IMR-90 (cell line): Measurements from ENCODE around the gene DUSP7.

Source experiments
- CHD1 ChIP-seq: IDR thresholded peaks from 2 replicates; pipeline ENCODE4 v1.6.1; 2012; ENCODE audit warnings: low read depth, low read length, improper control_type of control experiment
- CTCF ChIP-seq: conservative IDR thresholded peaks from 2 replicates; pipeline ENCODE4 v1.5.1; 2012; ENCODE audit warnings: mild to moderate bottlenecking, low read depth, low read length, improper control_type of control experiment
- ELK1 ChIP-seq: fragments of 150-350 bp; IDR thresholded peaks from 2 replicates; pipeline ENCODE4 v1.6.1; 2016; ENCODE audit warnings: low read depth, mild to moderate bottlenecking, low read length, moderate library complexity, borderline replicate concordance
- POLR2A ChIP-seq: IDR thresholded peaks from 2 replicates; pipeline ENCODE4 v1.6.1; 2012; ENCODE audit warnings: mild to moderate bottlenecking, low read depth, low read length
- RAD21 ChIP-seq: IDR thresholded peaks from 2 replicates; pipeline ENCODE4 v1.6.1; 2012; ENCODE audit warnings: low read length, improper control_type of control experiment
- RCOR1 ChIP-seq: IDR thresholded peaks from 2 replicates; pipeline ENCODE4 v1.6.1; 2012; ENCODE audit warnings: mild to moderate bottlenecking, low read length, improper control_type of control experiment; ENCODE audit not compliant: insufficient replicate concordance
- USF2 ChIP-seq: fragments of 150-350 bp; IDR thresholded peaks from 2 replicates; pipeline ENCODE4 v1.6.1; 2017; ENCODE audit warnings: mild to moderate bottlenecking, antibody characterized with exemption, low read length, low read depth

- TF ChIP-seq CTCF (no peak), RAD21 (no peak), ELK1 (no peak), POLR2A (no peak), CHD1 (no peak), RCOR1 (no peak), USF2 (no peak)
Measured at GRCh38 chr3:52032702-52033408, 23.5 kb downstream of the DUSP7 start.
